LoVo (cell line): ENCODE data around the gene THTPA.

Experiments
- DNase-seq: peaks from one replicate; pipeline ENCODE4 v3.0.0-alpha.2; 2016; ENCODE audit warnings: low spot score

The THTPA gene

GRCh38 chr14:23551266-23552028 lies 4.6 kb upstream of the THTPA start, which contains the start of gene ZFHX2:
TSS of gene ZFHX2 (minus strand) at chr14:23551765. CDS start at chr14:23535325, 16,440 bp downstream.
- peak; percentile 92 for DNase-seq

DNA sequence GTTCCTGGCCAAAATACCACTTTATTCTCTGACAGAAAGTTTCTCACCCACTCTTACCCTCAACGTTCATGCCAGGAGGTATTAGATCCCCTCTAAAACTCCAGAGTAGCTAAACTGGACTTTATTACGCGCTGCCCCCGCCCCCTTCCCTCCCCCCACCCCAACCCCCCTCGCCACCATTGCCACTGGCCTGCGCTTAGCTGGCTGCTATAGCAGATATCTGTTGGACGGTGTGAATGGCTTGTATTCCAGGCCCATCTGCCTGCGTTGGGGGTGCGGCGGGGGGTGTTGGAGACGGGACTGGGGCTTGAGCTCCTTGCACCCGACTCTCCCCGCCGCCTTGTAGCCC lies 564 bp upstream of the THTPA start:
- no peak for DNase-seq

GRCh38 chr14:23556700-23557440 lies 799 bp downstream of the THTPA start:
- DNase-seq = peak; percentile 11

- no peak for DNase-seq
Measured at GRCh38 chr14:23557521-23557920, 1.4 kb downstream of the THTPA start.

GRCh38 chr14:23557946-23558345 lies 1.9 kb downstream of the THTPA start:
- no peak for DNase-seq

DNA sequence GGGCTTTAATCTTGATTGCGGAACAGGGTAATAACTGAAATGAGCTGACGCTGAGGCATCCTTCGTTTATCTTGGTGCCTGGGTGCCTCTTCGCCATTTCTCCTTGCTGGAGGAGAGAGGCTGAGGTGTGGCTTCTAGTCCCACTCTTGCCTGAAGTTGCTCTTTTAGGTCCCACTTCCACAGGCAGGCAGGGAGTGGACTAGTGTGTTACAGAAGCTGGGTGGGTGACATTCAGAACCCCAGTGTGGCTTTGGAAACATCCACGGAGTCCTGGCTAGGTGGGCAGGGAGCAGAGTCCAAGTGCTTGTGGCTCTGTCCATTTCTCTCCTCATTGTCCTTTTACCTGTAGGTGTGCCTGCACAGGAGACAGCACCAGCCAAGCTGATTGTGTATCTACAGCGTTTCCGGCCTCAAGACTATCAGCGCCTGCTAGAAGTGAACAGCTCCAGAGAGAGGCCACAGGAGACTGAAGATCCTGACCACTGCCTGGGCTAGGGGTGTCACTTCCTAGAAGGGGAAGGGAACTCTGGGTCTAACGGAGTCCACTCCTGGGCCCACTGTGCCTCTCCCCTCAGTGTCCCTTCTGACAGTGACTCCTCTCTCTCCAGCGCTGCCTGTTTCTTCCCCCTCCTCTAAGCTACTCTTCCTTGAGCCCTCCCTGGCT lies 2.4 kb downstream of the THTPA start:
- DNase-seq = no peak

DNA sequence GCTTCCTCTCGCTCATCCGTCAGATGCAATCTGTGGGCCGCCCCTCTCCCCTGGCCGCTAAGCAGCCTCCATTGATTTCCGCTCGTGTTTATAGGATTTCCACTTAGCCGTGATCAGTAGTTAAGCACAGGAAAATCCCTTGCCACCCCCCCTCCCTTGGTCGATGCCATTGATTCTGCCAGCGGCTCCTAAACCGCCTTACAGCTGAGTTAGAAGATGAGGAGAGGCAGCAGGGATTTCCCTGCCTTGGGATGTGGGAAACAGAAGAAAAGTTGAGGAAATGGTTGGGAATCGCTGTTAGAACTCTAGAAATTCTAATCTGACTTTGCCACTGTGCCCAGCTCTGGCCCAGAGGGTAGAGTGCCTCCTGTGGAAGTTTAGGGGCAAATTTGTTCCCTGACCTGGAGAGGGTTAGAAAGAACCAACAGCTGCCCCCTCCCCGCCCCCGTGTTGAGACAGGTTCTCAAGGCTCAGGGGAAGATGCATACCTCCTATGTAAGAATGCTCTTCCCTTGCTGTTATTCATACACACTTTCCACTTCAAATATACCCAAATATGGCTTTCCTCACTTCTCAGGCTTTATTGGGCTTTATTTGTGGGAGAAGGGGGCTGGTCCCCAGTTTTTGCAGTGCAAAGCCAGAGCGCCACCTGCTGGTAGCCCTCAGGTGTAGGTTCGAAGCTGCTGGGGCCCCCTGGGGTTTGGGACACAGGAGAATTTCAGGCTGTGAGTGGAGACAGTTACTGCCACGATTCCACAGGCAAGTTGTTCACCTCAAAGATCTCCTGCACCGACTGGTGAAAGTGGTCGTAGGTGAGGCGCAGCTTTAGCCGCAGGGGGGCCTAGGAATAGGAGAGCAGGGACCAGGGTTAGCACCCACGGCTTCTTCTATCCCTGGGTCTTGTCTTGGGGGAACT lies 3.2 kb downstream of the THTPA start:
- DNase-seq = peak; percentile 53

- DNase-seq = no peak
Measured at GRCh38 chr14:23559926-23560520, 4.0 kb downstream of the THTPA start.

GRCh38 chr14:23561259-23561658 lies 5.2 kb downstream of the THTPA start:
- no peak for DNase-seq

GRCh38 chr14:23561873-23562821 lies 6.1 kb downstream of the THTPA start:
- DNase-seq = no peak

GRCh38 chr14:23562822-23563472 lies 6.9 kb downstream of the THTPA start:
- DNase-seq = peak; percentile 47

- DNase-seq = no peak
Measured at GRCh38 chr14:23563473-23564180, 7.6 kb downstream of the THTPA start.

DNA sequence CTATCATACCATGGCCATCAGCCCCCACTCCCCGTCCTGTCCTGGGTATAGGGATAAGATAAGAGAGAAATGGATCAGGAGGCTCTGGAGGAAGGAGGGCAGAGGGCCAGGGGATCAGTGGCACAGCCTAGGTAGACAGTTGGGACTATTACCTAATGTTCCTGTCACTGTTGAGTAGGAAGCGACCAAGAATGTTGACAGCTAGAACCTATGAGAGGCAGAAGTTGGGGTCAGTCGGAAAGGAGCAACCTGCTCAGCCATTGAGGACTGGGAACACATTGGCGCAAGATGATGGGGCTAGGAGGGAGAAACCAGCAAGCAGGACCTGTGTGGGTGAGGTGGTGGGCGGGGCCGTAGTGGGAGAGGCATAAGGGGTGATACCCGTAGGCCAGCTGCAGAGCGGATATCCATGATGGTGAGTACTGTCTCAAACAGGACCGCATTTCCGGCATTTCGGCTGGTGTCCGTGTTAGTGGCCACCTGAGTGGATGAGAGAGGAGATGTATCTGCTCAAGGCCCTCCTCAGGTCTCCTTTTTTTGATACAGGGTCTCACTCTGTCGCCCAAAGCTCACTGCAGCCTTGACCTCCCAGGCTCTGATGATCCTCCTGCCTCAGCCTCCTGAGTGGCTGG lies 8.2 kb downstream of the THTPA start:
- DNase-seq = no peak

- DNase-seq = no peak
Measured at GRCh38 chr14:23564876-23565275, 8.8 kb downstream of the THTPA start.

- no peak for DNase-seq
Measured at GRCh38 chr14:23565626-23566025, 9.6 kb downstream of the THTPA start.

DNA sequence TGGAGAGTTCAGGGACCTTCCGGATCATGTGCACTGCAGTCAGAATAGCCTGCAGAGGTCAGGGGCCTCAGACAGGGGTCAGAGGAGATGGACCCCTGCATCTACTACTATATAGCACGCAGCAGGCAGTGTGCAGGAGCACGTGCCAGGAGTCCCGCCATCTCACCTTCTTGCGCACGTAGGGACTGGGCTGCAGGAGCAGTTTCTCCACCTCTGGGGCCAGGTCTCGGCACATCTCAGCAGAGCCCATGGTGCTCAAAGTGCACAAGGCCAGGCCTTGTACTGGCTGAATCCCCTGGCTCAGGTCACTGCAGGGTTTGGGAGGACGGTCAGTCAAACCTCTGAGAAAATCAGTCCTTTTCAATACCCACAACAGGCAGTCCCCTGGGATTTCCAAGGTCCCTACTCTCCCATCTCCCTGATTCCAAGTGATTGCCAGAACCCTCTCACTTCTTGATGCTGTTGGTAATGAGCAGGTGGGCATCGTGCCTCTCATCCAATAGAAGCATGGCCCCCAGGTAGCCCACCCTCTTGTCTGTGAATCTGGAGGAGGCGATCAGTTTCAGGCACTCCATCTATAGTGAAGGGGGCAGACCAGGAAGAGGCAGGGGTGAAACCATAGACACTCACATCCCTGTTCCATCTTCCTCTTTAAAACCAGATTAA lies 10.2 kb downstream of the THTPA start:
- DNase-seq = no peak

- peak; percentile 9 for DNase-seq
Measured at GRCh38 chr14:23566778-23567185, 10.7 kb downstream of the THTPA start.
